Measurements from ENCODE around the gene RFK. TPM values are rescaled to one million over a fixed set of nuclear protein-coding genes. Genes with fewer than 3 reads are reported as not detected.

RFK gene
- total RNA-seq, 4 donors from 2014 or later, result 18.4 to 37.1 (median 18.8) TPM

- H3K27ac ChIP-seq, result peak overlapping the region in 1 of 4 donors; percentile 22
- H3K4me1 ChIP-seq, result peaks cover 0 to 52% (median 14%) of the 10 kb centered on the region in 3 donors
- TF ChIP-seq POLR2AphosphoS5 (IDR thresholded peaks at IDR 0.05), result no peak
- TF ChIP-seq CTCF (IDR thresholded peaks at IDR 0.05), result no peak
- TF ChIP-seq EP300 (IDR thresholded peaks at IDR 0.05), result no peak
- TF ChIP-seq POLR2A (IDR thresholded peaks at IDR 0.05), result no peak
- no peaks in the 10 kb centered on the region for H3K27me3 ChIP-seq
- H3K9me3 ChIP-seq, result no peaks in the 10 kb centered on the region
- no peak for ATAC-seq
- WGBS, 2 donors (ENCODE audit: low coverage in 1 of 2), result 58 to 67% methylated on average over 1 of the region's 1 CpG
- H3K4me3 ChIP-seq, result no peak overlapping the region
- no peaks in the 10 kb centered on the region for H3K36me3 ChIP-seq
Observed at GRCh38 chr9:76371901-76372300, 22.3 kb downstream of the RFK start.

GRCh38 chr9:76370396-76371023 is 23.7 kb downstream of the RFK start:
- 72 to 80% methylated on average over 3 of the region's 3 CpGs for WGBS, 2 donors (ENCODE audit: low coverage in 1 of 2)
- ATAC-seq, result no peak

GRCh38 chr9:76369583-76369982 is 24.6 kb downstream of the RFK start:
- H3K27me3 ChIP-seq, result no peaks in the 10 kb centered on the region
- 24 to 39% methylated on average over 3 to 4 of the region's 4 CpGs for WGBS, 2 donors (ENCODE audit: low coverage in 1 of 2)
- H3K36me3 ChIP-seq, result no peaks in the 10 kb centered on the region
- no peaks in the 10 kb centered on the region for H3K9me3 ChIP-seq
- peaks cover 0 to 37% (median 5%) of the 10 kb centered on the region in 3 donors for H3K4me1 ChIP-seq
- no peak overlapping the region for H3K27ac ChIP-seq
- ATAC-seq, result no peak
- no peak for TF ChIP-seq POLR2AphosphoS5 (IDR thresholded peaks at IDR 0.05)
- H3K4me3 ChIP-seq, result no peak overlapping the region

More at GRCh38 chr9:76370396-76371023, 23.7 kb downstream of the RFK start:
- H3K36me3 ChIP-seq, result no peaks in the 10 kb centered on the region
- H3K27ac ChIP-seq, result no peak overlapping the region
- TF ChIP-seq CTCF (IDR thresholded peaks at IDR 0.05) (no peak), POLR2AphosphoS5 (IDR thresholded peaks at IDR 0.05) (no peak), EP300 (IDR thresholded peaks at IDR 0.05) (no peak), POLR2A (IDR thresholded peaks at IDR 0.05) (no peak)
- H3K27me3 ChIP-seq, result no peaks in the 10 kb centered on the region
- no peak overlapping the region for H3K4me3 ChIP-seq
- H3K9me3 ChIP-seq, result no peaks in the 10 kb centered on the region
- H3K4me1 ChIP-seq, result peaks cover 0 to 46% (median 13%) of the 10 kb centered on the region in 3 donors

- no peak for ATAC-seq
- TF ChIP-seq EP300 (IDR thresholded peaks at IDR 0.05), result no peak
- no peak for TF ChIP-seq CTCF (IDR thresholded peaks at IDR 0.05)
- no peak for TF ChIP-seq POLR2AphosphoS5 (IDR thresholded peaks at IDR 0.05)
- no peak for TF ChIP-seq POLR2A (IDR thresholded peaks at IDR 0.05)
- WGBS, 2 donors (ENCODE audit: low coverage in 1 of 2), result 80 to 86% methylated on average over 4 of the region's 4 CpGs
Observed at GRCh38 chr9:76366275-76366674, 28.0 kb downstream of the RFK start.

GRCh38 chr9:76365028-76365427 is 29.2 kb downstream of the RFK start:
- H3K27ac ChIP-seq, result no peak overlapping the region
- H3K4me3 ChIP-seq, result no peak overlapping the region
- H3K27me3 ChIP-seq, result no peaks in the 10 kb centered on the region
- TF ChIP-seq POLR2AphosphoS5 (IDR thresholded peaks at IDR 0.05) (no peak), CTCF (IDR thresholded peaks at IDR 0.05) (no peak), POLR2A (IDR thresholded peaks at IDR 0.05) (no peak), EP300 (IDR thresholded peaks at IDR 0.05) (no peak)
- H3K4me1 ChIP-seq, result peaks cover 0 to 9% (median 0%) of the 10 kb centered on the region in 3 donors
- H3K9me3 ChIP-seq, result no peaks in the 10 kb centered on the region
- ATAC-seq, result no peak
- H3K36me3 ChIP-seq, result no peaks in the 10 kb centered on the region
- WGBS, 2 donors (ENCODE audit: low coverage in 1 of 2), result 25 to 27% methylated on average over 1 of the region's 1 CpG

More at GRCh38 chr9:76366275-76366674, 28.0 kb downstream of the RFK start:
- H3K4me1 ChIP-seq, result peaks cover 0 to 9% (median 0%) of the 10 kb centered on the region in 3 donors
- no peaks in the 10 kb centered on the region for H3K9me3 ChIP-seq
- no peak overlapping the region for H3K27ac ChIP-seq
- no peaks in the 10 kb centered on the region for H3K36me3 ChIP-seq
- no peak overlapping the region for H3K4me3 ChIP-seq
- H3K27me3 ChIP-seq, result no peaks in the 10 kb centered on the region

All from gastroesophageal sphincter (tissue), 4 donors.